ENCODE data around the gene KCNJ5.

DNA sequence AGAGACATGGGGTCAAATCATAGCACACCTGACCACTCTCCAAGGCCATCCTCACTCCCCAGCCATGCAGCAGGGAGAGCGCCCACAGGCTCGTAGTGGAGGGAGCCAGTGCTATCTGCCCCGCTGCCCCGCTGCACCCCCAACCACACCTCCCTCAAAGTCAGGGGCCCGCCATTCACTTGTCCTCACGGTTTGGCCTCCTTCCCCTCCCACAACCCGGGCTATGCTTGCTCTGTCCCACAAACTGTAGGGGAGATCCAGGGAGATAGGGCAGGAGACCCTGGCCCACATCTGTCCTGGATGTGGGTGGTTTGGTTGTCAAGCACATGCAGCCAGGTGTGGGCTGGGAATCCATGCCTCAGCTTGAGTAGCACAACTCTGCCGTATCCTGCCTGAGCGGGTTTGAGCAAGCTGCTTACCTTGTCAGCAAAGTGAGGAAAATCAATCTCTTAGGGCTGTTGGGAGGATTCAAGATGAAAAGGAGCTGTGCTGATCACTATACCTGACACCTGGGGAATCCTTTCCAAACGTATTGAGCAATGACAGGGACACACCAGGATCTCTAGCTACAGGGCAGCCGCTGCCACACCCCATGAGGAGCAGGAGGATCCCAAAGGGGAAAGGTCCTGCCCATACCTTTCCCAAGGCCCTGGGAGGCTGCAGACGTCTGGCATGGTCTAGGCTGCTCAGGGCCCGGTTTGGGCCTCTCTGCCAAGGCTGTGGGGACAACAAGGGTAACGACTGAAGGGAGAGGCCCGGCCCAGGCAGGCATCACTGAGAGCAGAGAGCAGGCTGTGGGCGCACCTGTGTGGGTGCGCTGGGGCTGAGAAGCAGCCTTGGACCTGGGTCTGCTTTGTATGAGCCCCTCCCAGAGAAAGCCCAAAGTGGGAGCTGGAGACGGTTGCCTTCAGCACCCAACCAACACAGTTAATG is 23.3 kb downstream of the KCNJ5 start:
- TF ChIP-seq EP300 (IDR thresholded peaks at IDR 0.05) (no peak), POLR2A (IDR thresholded peaks at IDR 0.05) (no peak)
- TF ChIP-seq, protein P1, sequence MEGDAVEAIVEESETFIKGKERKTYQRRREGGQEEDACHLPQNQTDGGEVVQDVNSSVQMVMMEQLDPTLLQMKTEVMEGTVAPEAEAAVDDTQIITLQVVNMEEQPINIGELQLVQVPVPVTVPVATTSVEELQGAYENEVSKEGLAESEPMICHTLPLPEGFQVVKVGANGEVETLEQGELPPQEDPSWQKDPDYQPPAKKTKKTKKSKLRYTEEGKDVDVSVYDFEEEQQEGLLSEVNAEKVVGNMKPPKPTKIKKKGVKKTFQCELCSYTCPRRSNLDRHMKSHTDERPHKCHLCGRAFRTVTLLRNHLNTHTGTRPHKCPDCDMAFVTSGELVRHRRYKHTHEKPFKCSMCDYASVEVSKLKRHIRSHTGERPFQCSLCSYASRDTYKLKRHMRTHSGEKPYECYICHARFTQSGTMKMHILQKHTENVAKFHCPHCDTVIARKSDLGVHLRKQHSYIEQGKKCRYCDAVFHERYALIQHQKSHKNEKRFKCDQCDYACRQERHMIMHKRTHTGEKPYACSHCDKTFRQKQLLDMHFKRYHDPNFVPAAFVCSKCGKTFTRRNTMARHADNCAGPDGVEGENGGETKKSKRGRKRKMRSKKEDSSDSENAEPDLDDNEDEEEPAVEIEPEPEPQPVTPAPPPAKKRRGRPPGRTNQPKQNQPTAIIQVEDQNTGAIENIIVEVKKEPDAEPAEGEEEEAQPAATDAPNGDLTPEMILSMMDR (IDR thresholded peaks at IDR 0.05) = no peak
